Ascending aorta (tissue), 2 donors: ENCODE data around the gene SCAF8. TPM values are rescaled to one million over a fixed set of nuclear protein-coding genes. Genes with fewer than 3 reads are reported as not detected.

ENCODE experiments used
- DNase-seq, 2 donors: peaks; one replicate each; pipeline ENCODE4 v3.0.0-alpha.2; 2019; ENCODE audit warnings: low spot score in 2 of 2
- H3K27ac ChIP-seq, 2 donors: fragments of 200-600 bp; sonication (generic); one replicate each; pipeline ENCODE4 v1.5.1; 2016 to 2017; ENCODE audit warnings: mild to moderate bottlenecking in 1 of 2
- H3K27me3 ChIP-seq: fragments of 200-600 bp; sonication (generic); one replicate; pipeline ENCODE4 v1.5.1; 2017
- H3K36me3 ChIP-seq, 2 donors: fragments of 200-600 bp; sonication (generic); one replicate each; pipeline ENCODE4 v1.5.1; 2016
- H3K4me1 ChIP-seq, 2 donors: fragments of 200-600 bp; sonication (generic); one replicate each; pipeline ENCODE4 v1.5.1; 2016 to 2017; ENCODE audit warnings: mild to moderate bottlenecking in 1 of 2
- H3K4me3 ChIP-seq, 2 donors: fragments of 200-600 bp; sonication (generic); one replicate each; pipeline ENCODE4 v1.5.1; 2016 to 2017; ENCODE audit warnings: mild to moderate bottlenecking in 1 of 2
- H3K9me3 ChIP-seq, 2 donors: fragments of 200-600 bp; sonication (generic); one replicate each; pipeline ENCODE4 v1.5.1; 2016
- CTCF ChIP-seq, 3 experiments: fragments of 200-600 bp in 2 of 3; fragments of 450-650 bp in 1 of 3; sonication (generic) in 2 of 3; IDR thresholded peaks; one replicate each; pipeline ENCODE4 v1.5.1; 2016 to 2019; ENCODE audit warnings: antibody characterized with exemption in 3 of 3, mild to moderate bottlenecking in 1 of 3, moderate library complexity in 1 of 3
- intact Hi-C: fragments of 100-400 bp; cut with DNase I; formaldehyde crosslinking; loops from one replicate; pipeline ENCODE4 v1.15.1; 2023
- total RNA-seq: library from RNA; depleted of rRNA; stranded (reverse); fragments of >200 nt; gene quantifications from one replicate; pipeline ENCODE4 v1.1.0, GENCODE V29; 2016

SCAF8 gene
- total RNA-seq, 1 donor from 2014 or later = 22.6 TPM

- intact Hi-C loops = no loop called here
- H3K9me3 ChIP-seq = no peaks in the 10 kb centered on the region
- no peaks in the 10 kb centered on the region for H3K36me3 ChIP-seq
- no peak overlapping the region for H3K27ac ChIP-seq
- peaks cover 0 to 3% of the 10 kb centered on the region in 2 donors for H3K4me1 ChIP-seq
- no peaks in the 10 kb centered on the region for H3K27me3 ChIP-seq
- TF ChIP-seq CTCF (IDR thresholded peaks at IDR 0.05) = no peak
- DNase-seq = no peak
- H3K4me3 ChIP-seq = no peak overlapping the region
These were observed 109.6 kb downstream of the SCAF8 start for GRCh38 chr6:154842833-154843232.

GRCh38 chr6:154847318-154847717, 114.1 kb downstream of the SCAF8 start:
- intact Hi-C loops = no loop called here
- no peak for DNase-seq
- H3K27me3 ChIP-seq = no peaks in the 10 kb centered on the region
- no peaks in the 10 kb centered on the region for H3K36me3 ChIP-seq
- no peak overlapping the region for H3K27ac ChIP-seq
- no peaks in the 10 kb centered on the region for H3K4me1 ChIP-seq
- TF ChIP-seq CTCF (IDR thresholded peaks at IDR 0.05) = no peak
- no peaks in the 10 kb centered on the region for H3K9me3 ChIP-seq
- H3K4me3 ChIP-seq = no peak overlapping the region

- Histone ChIP-seq H3K4me3 (no peak overlapping the region), H3K27me3 (no peaks in the 10 kb centered on the region)
- TF ChIP-seq CTCF (IDR thresholded peaks at IDR 0.05) = no peak
These were observed 115.4 kb downstream of the SCAF8 start for GRCh38 chr6:154848580-154848979.

GRCh38 chr6:154849475-154849874, 116.3 kb downstream of the SCAF8 start:
- Histone ChIP-seq H3K27me3 (no peaks in the 10 kb centered on the region), H3K4me3 (no peak overlapping the region), H3K27ac (no peak overlapping the region), H3K9me3 (no peaks in the 10 kb centered on the region), H3K4me1 (no peaks in the 10 kb centered on the region), H3K36me3 (no peaks in the 10 kb centered on the region)
- intact Hi-C loops = no loop called here
- no peak for TF ChIP-seq CTCF (IDR thresholded peaks at IDR 0.05)
- DNase-seq = no peak

More at GRCh38 chr6:154848580-154848979, 115.4 kb downstream of the SCAF8 start:
- Histone ChIP-seq H3K36me3 (no peaks in the 10 kb centered on the region), H3K4me1 (no peaks in the 10 kb centered on the region), H3K9me3 (no peaks in the 10 kb centered on the region), H3K27ac (no peak overlapping the region)
- intact Hi-C loops = no loop called here
- no peak for DNase-seq

- Histone ChIP-seq H3K4me3 (no peak overlapping the region), H3K36me3 (no peaks in the 10 kb centered on the region), H3K4me1 (no peaks in the 10 kb centered on the region), H3K27me3 (no peaks in the 10 kb centered on the region), H3K27ac (no peak overlapping the region), H3K9me3 (no peaks in the 10 kb centered on the region)
- DNase-seq = no peak
- intact Hi-C loops = no loop called here
- TF ChIP-seq CTCF (IDR thresholded peaks at IDR 0.05) = no peak
These were observed 119.5 kb downstream of the SCAF8 start for GRCh38 chr6:154852687-154853086.

- Histone ChIP-seq H3K27me3 (no peaks in the 10 kb centered on the region), H3K27ac (no peak overlapping the region), H3K4me1 (no peaks in the 10 kb centered on the region), H3K4me3 (no peak overlapping the region), H3K9me3 (no peaks in the 10 kb centered on the region), H3K36me3 (no peaks in the 10 kb centered on the region)
- intact Hi-C loops = no loop called here
- no peak for TF ChIP-seq CTCF (IDR thresholded peaks at IDR 0.05)
- no peak for DNase-seq
These were observed 124.3 kb downstream of the SCAF8 start for GRCh38 chr6:154857529-154857928.
